ENCODE data around the gene LCMT1. TPM values are rescaled to one million over a fixed set of nuclear protein-coding genes. Genes with fewer than 3 reads are reported as not detected.

LCMT1 gene
- total and polyA plus RNA-seq, 2 experiments from 2014 or later, result 30.3 to 50.5 TPM

- Histone ChIP-seq H3K36me3 (ENCODE audit: low read depth) (peaks cover 23% of the 10 kb centered on the region), H3K9me2 (ENCODE audit: insufficient read depth) (no peaks in the 10 kb centered on the region), H3K4me3 (no peak overlapping the region), H3K9ac (no peak overlapping the region), H4K20me1 (ENCODE audit: insufficient read depth) (no peaks in the 10 kb centered on the region; the same call in 1 of the 2 replicates), H3F3A (ENCODE audit: insufficient read depth) (peaks cover 5% of the 10 kb centered on the region; the same call in 1 of the 2 replicates), H3K4me1 (ENCODE audit: insufficient read depth) (no peaks in the 10 kb centered on the region), H3K27ac (no peak overlapping the region), H3K79me2 (ENCODE audit: insufficient read depth) (no peaks in the 10 kb centered on the region), H3K27me3 (replicated peaks; ENCODE audit: insufficient read depth) (no peaks in the 10 kb centered on the region), H2AFZ (no peak overlapping the region), H3K4me2 (ENCODE audit: unreplicated experiment) (no peak overlapping the region), H3K9me3 (ENCODE audit: low read depth) (no peaks in the 10 kb centered on the region)
- in situ Hi-C loops (cut with MboI), result no loop called here
- 88 to 92% methylated on average over 6 of the region's 6 CpGs for WGBS, 2 experiments (ENCODE audit: low coverage in 1 of 2, low lambda C conversion rate in 2 of 2, missing lambda C conversion rate in 2 of 2)
- TF ChIP-seq EZH2 (IDR thresholded peaks at IDR 0.05; ENCODE audit: insufficient read depth, poor library complexity, severe bottlenecking), result no peak
- TF ChIP-seq EZH2phosphoT487 (IDR thresholded peaks at IDR 0.05; ENCODE audit: insufficient read depth, low read depth), result no peak
- no peak for DNase-seq
Observed at GRCh38 chr16:25138130-25138529, 26.6 kb downstream of the LCMT1 start.

GRCh38 chr16:25140459-25140858 lies 28.9 kb downstream of the LCMT1 start:
- 97 to 98% methylated on average over 6 of the region's 6 CpGs for WGBS, 2 experiments (ENCODE audit: low coverage in 1 of 2, low lambda C conversion rate in 2 of 2, missing lambda C conversion rate in 2 of 2)
- no peak for DNase-seq
- no peaks in the 10 kb centered on the region; the same call in 1 of the 2 replicates for H4K20me1 ChIP-seq (ENCODE audit: insufficient read depth)
- H3K4me1 ChIP-seq (ENCODE audit: insufficient read depth), result no peaks in the 10 kb centered on the region
- TF ChIP-seq EZH2phosphoT487 (IDR thresholded peaks at IDR 0.05; ENCODE audit: insufficient read depth, low read depth) (no peak), EZH2 (IDR thresholded peaks at IDR 0.05; ENCODE audit: insufficient read depth, poor library complexity, severe bottlenecking) (no peak)
- H2AFZ ChIP-seq, result no peak overlapping the region
- H3F3A ChIP-seq (ENCODE audit: insufficient read depth), result peaks cover 2% of the 10 kb centered on the region; the same call in 1 of the 2 replicates
- no peaks in the 10 kb centered on the region for H3K79me2 ChIP-seq (ENCODE audit: insufficient read depth)
- H3K4me3 ChIP-seq, result no peak overlapping the region
- no peaks in the 10 kb centered on the region for H3K27me3 ChIP-seq (replicated peaks; ENCODE audit: insufficient read depth)
- in situ Hi-C loops (cut with MboI), result no loop called here
- no peak overlapping the region for H3K4me2 ChIP-seq (ENCODE audit: unreplicated experiment)
- H3K9me2 ChIP-seq (ENCODE audit: insufficient read depth), result no peaks in the 10 kb centered on the region
- H3K36me3 ChIP-seq (ENCODE audit: low read depth), result peaks cover 19% of the 10 kb centered on the region
- H3K27ac ChIP-seq, result no peak overlapping the region
- H3K9me3 ChIP-seq (ENCODE audit: low read depth), result no peaks in the 10 kb centered on the region
- no peak overlapping the region for H3K9ac ChIP-seq

DNA sequence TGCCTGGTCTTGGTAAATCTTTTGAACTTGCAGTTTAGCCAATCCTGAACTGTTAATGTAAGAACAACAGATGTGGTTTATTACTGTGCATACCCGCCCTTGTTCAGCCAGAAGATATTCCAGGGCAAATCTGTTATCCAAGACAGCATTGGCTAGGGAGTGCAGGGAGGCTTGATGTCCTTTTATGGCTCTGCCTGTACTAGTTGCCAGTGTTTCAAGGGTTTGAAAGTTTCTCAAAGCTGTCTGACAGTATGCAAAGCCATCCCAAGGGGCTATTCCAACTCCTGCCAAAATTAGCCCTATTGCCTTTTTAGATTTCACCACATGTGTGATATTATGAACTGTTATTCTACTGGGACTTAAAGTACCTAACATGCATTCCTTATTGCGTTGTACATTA lies 30.1 kb downstream of the LCMT1 start:
- no peak overlapping the region for H3K27ac ChIP-seq
- H3K79me2 ChIP-seq (ENCODE audit: insufficient read depth), result no peaks in the 10 kb centered on the region
- H3K36me3 ChIP-seq (ENCODE audit: low read depth), result peaks cover 19% of the 10 kb centered on the region
- TF ChIP-seq EZH2phosphoT487 (IDR thresholded peaks at IDR 0.05; ENCODE audit: insufficient read depth, low read depth) (no peak), EZH2 (IDR thresholded peaks at IDR 0.05; ENCODE audit: insufficient read depth, poor library complexity, severe bottlenecking) (no peak)
- no peak overlapping the region for H3K4me3 ChIP-seq
- H3K9me2 ChIP-seq (ENCODE audit: insufficient read depth), result no peaks in the 10 kb centered on the region
- no peak overlapping the region for H3K9ac ChIP-seq
- H3K27me3 ChIP-seq (replicated peaks; ENCODE audit: insufficient read depth), result no peaks in the 10 kb centered on the region
- no peak for DNase-seq
- H3K9me3 ChIP-seq (ENCODE audit: low read depth), result no peaks in the 10 kb centered on the region
- no peaks in the 10 kb centered on the region for H3K4me1 ChIP-seq (ENCODE audit: insufficient read depth)
- no peak overlapping the region for H2AFZ ChIP-seq
- no peaks in the 10 kb centered on the region; the same call in 1 of the 2 replicates for H4K20me1 ChIP-seq (ENCODE audit: insufficient read depth)
- H3F3A ChIP-seq (ENCODE audit: insufficient read depth), result no peaks in the 10 kb centered on the region
- H3K4me2 ChIP-seq (ENCODE audit: unreplicated experiment), result no peak overlapping the region
- WGBS, 2 experiments (ENCODE audit: low coverage in 1 of 2, low lambda C conversion rate in 2 of 2, missing lambda C conversion rate in 2 of 2), result 72 to 73% methylated on average over 2 of the region's 2 CpGs
- in situ Hi-C loops (cut with MboI), result no loop called here

DNA sequence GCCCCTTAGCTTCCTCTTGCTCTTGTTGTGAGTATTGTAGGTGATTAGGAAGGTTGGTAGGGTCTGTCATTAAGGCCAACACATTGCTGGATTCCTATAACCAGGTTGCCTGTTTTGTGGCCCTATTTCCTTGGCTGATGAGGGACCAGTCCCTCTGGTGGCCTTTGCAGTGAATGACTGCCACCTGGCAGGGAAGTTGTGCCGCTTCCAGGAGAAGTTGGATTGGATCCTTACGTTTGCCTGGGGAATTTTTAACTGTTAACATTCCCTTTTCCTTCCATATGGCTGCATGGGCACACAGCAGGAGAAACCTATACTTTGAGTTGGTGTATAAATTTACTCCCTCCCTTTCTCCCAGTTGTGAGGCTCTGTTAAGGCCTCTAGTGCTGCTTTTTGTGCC lies 32.4 kb downstream of the LCMT1 start:
- H3K9ac ChIP-seq, result no peak overlapping the region
- no peaks in the 10 kb centered on the region for H4K20me1 ChIP-seq (ENCODE audit: insufficient read depth)
- no peaks in the 10 kb centered on the region for H3K27me3 ChIP-seq (replicated peaks; ENCODE audit: insufficient read depth)
- DNase-seq, result peak; percentile 33
- H2AFZ ChIP-seq, result no peak overlapping the region
- H3K27ac ChIP-seq, result no peak overlapping the region
- no peaks in the 10 kb centered on the region for H3K4me1 ChIP-seq (ENCODE audit: insufficient read depth)
- H3F3A ChIP-seq (ENCODE audit: insufficient read depth), result no peaks in the 10 kb centered on the region
- TF ChIP-seq EZH2 (IDR thresholded peaks at IDR 0.05; ENCODE audit: insufficient read depth, poor library complexity, severe bottlenecking) (no peak), EZH2phosphoT487 (IDR thresholded peaks at IDR 0.05; ENCODE audit: insufficient read depth, low read depth) (no peak)
- H3K9me3 ChIP-seq (ENCODE audit: low read depth), result no peaks in the 10 kb centered on the region
- in situ Hi-C loops (cut with MboI), result no loop called here
- no peak overlapping the region for H3K4me3 ChIP-seq
- H3K79me2 ChIP-seq (ENCODE audit: insufficient read depth), result no peaks in the 10 kb centered on the region
- H3K4me2 ChIP-seq (ENCODE audit: unreplicated experiment), result no peak overlapping the region
- 34 to 37% methylated on average over 2 of the region's 2 CpGs for WGBS, 2 experiments (ENCODE audit: low coverage in 1 of 2, low lambda C conversion rate in 2 of 2, missing lambda C conversion rate in 2 of 2)
- H3K36me3 ChIP-seq (ENCODE audit: low read depth), result peaks cover 19% of the 10 kb centered on the region
- H3K9me2 ChIP-seq (ENCODE audit: insufficient read depth), result no peaks in the 10 kb centered on the region

Measured in GM23248 (cell line).